A673 (cell line): Measurements from ENCODE around the gene IL6R. TPM values are rescaled to one million over a fixed set of nuclear protein-coding genes. Genes with fewer than 3 reads are reported as not detected.

Experiments used
- BruUV-seq: library from RNA; stranded (reverse); fragments of 400-500 nt; replicated peaks from 2 replicates; lab custom pipeline; 2021; lab: Mats Ljungman, UMichigan
- CTCF ChIA-PET: fragments of 300-600 bp; sonication (Branson Sonifier 250); formaldehyde crosslinking; loops from one replicate; lab custom pipeline; 2022; ENCODE audit warnings: antibody characterized with exemption; lab: Charles Lee
- POLR2A ChIA-PET: fragments of 300-600 bp; sonication (Branson Sonifier 250); formaldehyde crosslinking; loops from one replicate; lab custom pipeline; 2022; ENCODE audit warnings: antibody characterized with exemption; ENCODE audit not compliant: low non-redundant PET; lab: Charles Lee
- DNase-seq: peaks from one replicate; pipeline ENCODE4 v3.0.0-alpha.2; 2015; ENCODE audit warnings: low spot score
- H3K27ac ChIP-seq: fragments of 200-600 bp; sonication (generic); 2 replicates; pipeline ENCODE4 v1.5.1; 2016; ENCODE audit warnings: mixed run types, low read depth, mild to moderate bottlenecking, mixed read lengths, antibody characterized with exemption, low read length; ENCODE audit not compliant: poor library complexity, severe bottlenecking
- H3K27me3 ChIP-seq: fragments of 200-600 bp; sonication (generic); replicated peaks from 2 replicates; pipeline ENCODE4 v1.6.1; 2017; ENCODE audit warnings: mixed run types, low read depth, mild to moderate bottlenecking, mixed read lengths, antibody characterized with exemption, low read length; ENCODE audit not compliant: insufficient read depth, poor library complexity
- H3K36me3 ChIP-seq: fragments of 200-600 bp; sonication (generic); 2 replicates; pipeline ENCODE4 v1.6.1; 2016; ENCODE audit warnings: mixed run types, mild to moderate bottlenecking, mixed read lengths, antibody characterized with exemption, low read length; ENCODE audit not compliant: insufficient read depth, poor library complexity, severe bottlenecking
- H3K4me1 ChIP-seq: fragments of 200-600 bp; sonication (generic); 2 replicates; pipeline ENCODE4 v1.6.1; 2017; ENCODE audit warnings: mixed run types, mild to moderate bottlenecking, mixed read lengths, antibody characterized with exemption, low read length; ENCODE audit not compliant: insufficient read depth, poor library complexity, severe bottlenecking
- H3K4me3 ChIP-seq: fragments of 200-600 bp; sonication (generic); 2 replicates; pipeline ENCODE4 v1.5.1; 2016; ENCODE audit warnings: low read depth, mixed run types, mild to moderate bottlenecking, mixed read lengths, low read length; ENCODE audit not compliant: poor library complexity, severe bottlenecking
- H3K9me3 ChIP-seq: fragments of 200-600 bp; sonication (generic); 2 replicates; pipeline ENCODE4 v1.6.1; 2016; ENCODE audit warnings: mixed run types, low read depth, mild to moderate bottlenecking, mixed read lengths, antibody characterized with exemption, low read length; ENCODE audit not compliant: poor library complexity, severe bottlenecking
- CTCF ChIP-seq: fragments of 300-800, 200-600 bp; sonication (generic); conservative IDR thresholded peaks from 2 replicates; pipeline ENCODE4 v1.5.1; 2017; ENCODE audit warnings: low read depth, mild to moderate bottlenecking, antibody characterized with exemption, low read length, moderate library complexity, mixed read lengths
- EZH2 ChIP-seq: fragments of 200-600 bp; sonication (generic); IDR thresholded peaks from 2 replicates; pipeline ENCODE4 v1.6.1; 2017; ENCODE audit warnings: borderline replicate concordance, low read depth, mild to moderate bottlenecking, mixed read lengths, antibody characterized with exemption, low read length; ENCODE audit not compliant: poor library complexity, severe bottlenecking
- intact Hi-C: fragments of 100-400 bp; cut with micrococcal nuclease; formaldehyde crosslinking; loops from one replicate; pipeline ENCODE4 v1.10.0; 2022; ENCODE audit not compliant: unreplicated experiment
- total RNA-seq: library from RNA; stranded (reverse); gene quantifications from 2 replicates; pipeline ENCODE4 v1.2.3, GENCODE V29; 2021

IL6R gene
- total RNA-seq, 1 experiment from 2014 or later, result 1.9 TPM

GRCh38 chr1:154496383-154496782 is 91.2 kb downstream of the IL6R start:
- BruUV-seq, result no TSS peak
- Histone ChIP-seq H3K36me3 (no peaks in the 10 kb centered on the region), H3K27ac (no peak overlapping the region), H3K4me1 (no peaks in the 10 kb centered on the region), H3K4me3 (no peak overlapping the region), H3K9me3 (no peaks in the 10 kb centered on the region), H3K27me3 (peaks cover 56% of the 10 kb centered on the region)
- no peak for DNase-seq
- ChIA-PET CTCF (no interaction called here), POLR2A (no interaction called here)
- TF ChIP-seq CTCF, result no peak
- no peak for TF ChIP-seq EZH2
- intact Hi-C loops, result no loop called here

GRCh38 chr1:154497026-154497806 is 92.1 kb downstream of the IL6R start:
- no TSS peak for BruUV-seq

GRCh38 chr1:154499446-154499845 is 94.3 kb downstream of the IL6R start:
- Histone ChIP-seq H3K4me1 (peaks cover 6% of the 10 kb centered on the region), H3K4me3 (no peak overlapping the region), H3K9me3 (no peaks in the 10 kb centered on the region), H3K36me3 (no peaks in the 10 kb centered on the region), H3K27me3 (peaks cover 83% of the 10 kb centered on the region), H3K27ac (no peak overlapping the region)
- CTCF ChIA-PET, result no interaction called here
- POLR2A ChIA-PET, result no interaction called here
- intact Hi-C loops, result no loop called here
- TF ChIP-seq CTCF, result no peak
- no peak for TF ChIP-seq EZH2
- no TSS peak for BruUV-seq
- DNase-seq, result no peak

More at GRCh38 chr1:154497026-154497806, 92.1 kb downstream of the IL6R start:
- H3K9me3 ChIP-seq, result no peaks in the 10 kb centered on the region
- no peak overlapping the region for H3K4me3 ChIP-seq
- H3K36me3 ChIP-seq, result no peaks in the 10 kb centered on the region
- peaks cover 6% of the 10 kb centered on the region for H3K4me1 ChIP-seq
- CTCF ChIA-PET, result no interaction called here
- POLR2A ChIA-PET, result no interaction called here
- intact Hi-C loops, result no loop called here
- no peak for TF ChIP-seq CTCF
- no peak for TF ChIP-seq EZH2
- peaks cover 64% of the 10 kb centered on the region for H3K27me3 ChIP-seq
- no peak overlapping the region for H3K27ac ChIP-seq
- no peak for DNase-seq
